Large intestine (tissue), 3 donors: ENCODE results near the gene CROCC. TPM values are rescaled to one million over a fixed set of nuclear protein-coding genes. Genes with fewer than 3 reads are reported as not detected.

Source experiments
- DNase-seq, 2 donors: peaks; one replicate each; pipeline versions ENCODE4 v3.0.0 to v3.0.0-alpha.2; 2013
- H3K27ac ChIP-seq: one replicate; pipeline ENCODE4 v1.5.1; 2013; ENCODE audit warnings: low read length
- H3K27me3 ChIP-seq: 2 replicates; pipeline ENCODE4 v1.6.1; 2013; ENCODE audit warnings: low read length; ENCODE audit not compliant: control insufficient read depth, insufficient read depth
- H3K36me3 ChIP-seq: 2 replicates; pipeline ENCODE4 v1.6.1; 2013; ENCODE audit warnings: low read length; ENCODE audit not compliant: control insufficient read depth, insufficient read depth
- H3K4me1 ChIP-seq: one replicate; pipeline ENCODE4 v1.6.1; 2013; ENCODE audit warnings: low read length; ENCODE audit not compliant: control insufficient read depth, insufficient read depth
- H3K4me3 ChIP-seq: one replicate; pipeline ENCODE4 v1.5.1; 2013; ENCODE audit warnings: low read length
- H3K9me3 ChIP-seq: one replicate; pipeline ENCODE4 v1.6.1; 2013; ENCODE audit warnings: mild to moderate bottlenecking, low read depth, low read length, moderate library complexity; ENCODE audit not compliant: control insufficient read depth
- WGBS: methylation state at CpG from one replicate; pipeline ENCODE4 v1.1.5; 2013; ENCODE audit warnings: low lambda C conversion rate; ENCODE audit not compliant: insufficient coverage; 5-methylcytosine and 5-hydroxymethylcytosine counted together
- polyA plus RNA-seq: library from polyadenylated mRNA; unstranded; fragments of 120-200 nt; gene quantifications from one replicate; pipeline ENCODE4 v1.2.1, GENCODE V29; 2013

The CROCC gene
- polyA plus RNA-seq, 1 donor = 24.8 TPM

DNA sequence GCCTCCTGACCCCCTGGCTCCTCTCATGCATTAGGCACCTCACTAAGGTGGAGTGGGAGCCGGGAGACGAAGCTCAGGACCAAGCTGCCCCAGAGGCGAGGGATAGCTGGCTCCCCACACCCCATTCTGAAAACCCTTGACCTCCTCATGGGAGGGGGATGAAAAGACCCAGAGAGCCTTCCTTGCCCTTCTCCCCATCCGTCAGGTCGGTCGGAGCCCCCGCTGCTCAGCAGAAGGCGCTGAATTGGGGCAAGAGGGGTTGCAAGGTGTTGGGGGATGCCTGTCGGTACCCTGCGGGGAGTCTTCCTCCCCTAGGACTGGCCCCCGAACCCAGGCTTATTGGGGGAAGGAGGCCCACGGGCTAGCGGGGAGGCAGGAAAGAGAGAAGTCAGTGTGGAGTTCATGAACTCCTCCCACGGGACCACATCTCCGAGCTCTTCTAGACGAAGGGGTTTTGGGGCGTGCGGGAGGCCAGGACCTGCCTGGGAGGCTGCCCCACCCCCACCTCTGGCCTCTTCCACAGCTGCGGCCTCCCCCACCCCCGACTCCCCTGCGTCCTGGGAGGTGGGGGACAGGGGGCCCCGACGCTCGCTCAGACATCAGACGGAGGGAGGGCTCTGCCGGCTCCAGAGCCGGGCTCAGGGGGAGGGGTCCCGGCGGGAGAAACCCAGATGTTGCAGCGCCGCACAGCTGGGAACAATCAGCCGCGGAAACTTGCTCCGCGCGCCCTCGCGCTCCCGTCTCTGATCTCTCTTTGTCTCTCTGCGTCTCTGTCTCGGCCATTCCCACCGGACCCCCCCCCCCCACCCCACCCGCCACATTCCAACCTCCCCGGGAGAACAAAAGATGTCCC, 58.0 kb downstream of the CROCC start:
- H3K9me3 ChIP-seq = no peaks in the 10 kb centered on the region
- H3K4me3 ChIP-seq = peak overlapping the region; percentile 73
- H3K36me3 ChIP-seq = peaks cover 29% of the 10 kb centered on the region
- peak; percentile 49 to 57 for DNase-seq
- no peaks in the 10 kb centered on the region for H3K27me3 ChIP-seq
- peak overlapping the region; percentile 63 for H3K27ac ChIP-seq
- WGBS = no CpG with 5 or more reads among the region's 44 CpGs
- H3K4me1 ChIP-seq = peaks cover 35% of the 10 kb centered on the region

DNA sequence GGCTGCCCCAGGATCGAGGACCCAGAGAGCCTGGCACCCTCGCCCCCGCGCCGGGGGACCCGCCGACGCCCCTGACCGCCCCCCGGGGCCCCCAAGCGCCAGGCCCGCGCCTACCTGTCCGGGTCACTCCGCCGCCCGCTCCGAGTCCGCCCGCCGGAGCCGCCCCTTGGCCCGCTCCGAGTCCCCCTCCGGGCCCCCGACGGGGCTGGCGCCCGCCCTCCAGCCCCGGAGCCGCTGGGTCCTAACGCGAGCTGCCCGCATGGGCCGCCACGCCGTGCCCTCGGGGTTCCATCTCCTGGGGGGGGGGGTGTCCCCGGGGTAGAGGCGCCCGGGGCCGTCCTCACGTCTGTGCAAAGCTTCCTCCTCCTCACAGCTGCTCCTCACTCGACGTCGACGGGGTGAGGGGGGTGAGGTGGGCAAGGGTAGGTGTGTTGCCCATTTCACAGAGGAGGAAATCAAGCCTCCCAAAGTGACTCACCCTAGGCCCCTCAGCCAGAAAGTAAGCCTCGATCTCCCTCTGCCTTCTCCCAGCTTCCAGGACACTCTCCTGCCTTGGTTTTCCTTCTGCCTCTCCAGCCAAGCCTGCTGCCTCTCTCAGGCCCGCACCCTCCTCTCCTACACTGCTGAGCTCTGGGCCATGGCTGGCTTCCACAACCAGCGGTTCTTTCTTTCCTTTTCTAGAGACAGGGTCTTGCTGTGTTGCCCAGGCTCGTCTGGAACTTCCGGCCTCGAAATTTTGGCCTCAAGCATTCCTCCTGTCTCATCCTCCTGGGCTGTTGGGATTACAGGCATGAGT, 58.9 kb downstream of the CROCC start, which contains the start of gene MFAP2:
Gene MFAP2, minus strand, starts transcription at position 148 of the 796 bp plus-strand sequence. CDS start 2,347 bp downstream, outside the sequence.
- H3K36me3 ChIP-seq = peaks cover 22% of the 10 kb centered on the region
- H3K27ac ChIP-seq = peak within 1 kb of the TSS; percentile 63
- H3K4me3 ChIP-seq = peak within 1 kb of the TSS; percentile 73
- H3K9me3 ChIP-seq = no peaks in the 10 kb centered on the region
- H3K27me3 ChIP-seq = no peaks in the 10 kb centered on the region
- no CpG with 5 or more reads among the region's 53 CpGs for WGBS
- peak; percentile 48 to 76 for DNase-seq
- H3K4me1 ChIP-seq = peaks cover 35% of the 10 kb centered on the region

GRCh38 chr1:16981269-16981849, 59.6 kb downstream of the CROCC start:
- Histone ChIP-seq H3K27ac (no peak overlapping the region), H3K9me3 (no peaks in the 10 kb centered on the region), H3K27me3 (no peaks in the 10 kb centered on the region), H3K36me3 (peaks cover 19% of the 10 kb centered on the region), H3K4me1 (peaks cover 35% of the 10 kb centered on the region), H3K4me3 (no peak overlapping the region)
- DNase-seq = no peak
- WGBS = 100% methylated on average over 2 of the region's 10 CpGs

DNA sequence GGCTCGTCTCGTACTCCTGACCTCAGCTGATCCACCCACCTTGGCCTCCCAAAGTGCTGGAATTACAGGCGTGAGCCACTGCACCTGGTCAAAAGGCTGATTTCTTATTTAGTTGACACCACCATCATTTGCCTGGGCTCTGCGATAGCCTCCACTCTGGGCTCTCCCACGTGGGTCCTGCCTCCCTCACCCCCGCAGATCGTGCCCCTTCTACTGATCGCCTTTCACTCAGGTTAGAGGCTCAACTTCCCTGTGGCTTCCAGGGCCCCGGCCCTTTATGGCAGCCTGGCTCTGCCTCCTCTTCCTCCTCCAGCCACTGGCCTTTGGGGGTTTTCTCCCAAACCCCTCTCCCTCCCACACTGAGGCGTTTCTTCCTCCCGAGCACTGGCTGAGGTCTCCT, 61.2 kb downstream of the CROCC start:
- H3K9me3 ChIP-seq = no peaks in the 10 kb centered on the region
- peaks cover 23% of the 10 kb centered on the region for H3K4me1 ChIP-seq
- WGBS = 42% methylated on average over 2 of the region's 11 CpGs
- DNase-seq = no peak
- no peaks in the 10 kb centered on the region for H3K27me3 ChIP-seq
- no peak overlapping the region for H3K27ac ChIP-seq
- peaks cover 15% of the 10 kb centered on the region for H3K36me3 ChIP-seq
- H3K4me3 ChIP-seq = no peak overlapping the region

DNA sequence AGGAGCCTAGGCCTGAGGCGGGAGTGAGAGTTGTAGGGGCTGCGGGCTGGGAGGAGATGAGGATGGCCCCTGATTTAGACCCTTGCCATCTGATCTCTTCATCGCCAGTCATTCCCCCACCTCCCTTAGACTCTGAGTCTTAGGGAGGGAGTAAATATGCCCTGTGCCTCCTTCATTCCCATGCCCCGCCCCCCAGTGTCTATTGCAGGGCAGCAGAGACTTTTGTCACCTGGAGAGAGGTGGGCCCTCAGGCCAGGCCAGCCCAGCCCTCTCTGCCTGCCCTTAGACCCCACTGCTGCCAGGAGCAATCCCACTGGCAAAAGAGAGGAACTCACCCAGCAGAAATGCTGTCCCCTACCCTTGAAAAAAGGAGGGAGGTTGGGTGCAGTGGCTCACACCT, 61.9 kb downstream of the CROCC start:
- Histone ChIP-seq H3K27ac (no peak overlapping the region), H3K4me1 (peaks cover 16% of the 10 kb centered on the region), H3K36me3 (peaks cover 19% of the 10 kb centered on the region), H3K4me3 (no peak overlapping the region), H3K27me3 (no peaks in the 10 kb centered on the region), H3K9me3 (no peaks in the 10 kb centered on the region)
- WGBS = no CpG with 5 or more reads among the region's 4 CpGs
- peak; percentile 19 to 42 for DNase-seq

DNA sequence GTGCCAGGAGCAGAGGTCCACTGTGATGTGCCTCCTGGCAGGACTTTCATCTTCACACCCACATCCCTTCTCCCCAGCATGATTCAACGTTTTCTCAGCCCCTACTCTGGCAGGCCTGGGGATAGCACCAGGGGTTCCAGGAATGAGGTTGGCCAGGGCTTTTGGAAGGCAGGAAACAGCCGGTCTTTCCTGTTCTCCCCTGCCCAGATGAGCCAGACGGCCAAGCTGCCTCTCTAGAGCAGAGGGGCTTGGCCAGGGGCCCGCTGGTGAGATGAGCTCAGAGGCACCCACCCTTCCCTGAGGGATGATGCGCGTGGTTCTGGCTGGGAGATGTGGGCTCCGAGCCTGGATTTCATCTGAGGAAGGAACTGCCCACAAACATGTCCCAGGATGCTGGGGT, 63.0 kb downstream of the CROCC start:
- Histone ChIP-seq H3K36me3 (peaks cover 19% of the 10 kb centered on the region), H3K9me3 (no peaks in the 10 kb centered on the region), H3K4me1 (peaks cover 5% of the 10 kb centered on the region), H3K27ac (peak overlapping the region; percentile 23), H3K27me3 (no peaks in the 10 kb centered on the region), H3K4me3 (no peak overlapping the region)
- DNase-seq = peak; percentile 35 to 39
- no CpG with 5 or more reads among the region's 7 CpGs for WGBS

GRCh38 chr1:16986113-16986512, 64.4 kb downstream of the CROCC start:
- WGBS = no CpG with 5 or more reads among the region's 19 CpGs
- Histone ChIP-seq H3K27me3 (no peaks in the 10 kb centered on the region), H3K36me3 (peaks cover 24% of the 10 kb centered on the region), H3K4me3 (no peak overlapping the region), H3K27ac (no peak overlapping the region), H3K4me1 (no peaks in the 10 kb centered on the region), H3K9me3 (no peaks in the 10 kb centered on the region)
- no peak for DNase-seq

DNA sequence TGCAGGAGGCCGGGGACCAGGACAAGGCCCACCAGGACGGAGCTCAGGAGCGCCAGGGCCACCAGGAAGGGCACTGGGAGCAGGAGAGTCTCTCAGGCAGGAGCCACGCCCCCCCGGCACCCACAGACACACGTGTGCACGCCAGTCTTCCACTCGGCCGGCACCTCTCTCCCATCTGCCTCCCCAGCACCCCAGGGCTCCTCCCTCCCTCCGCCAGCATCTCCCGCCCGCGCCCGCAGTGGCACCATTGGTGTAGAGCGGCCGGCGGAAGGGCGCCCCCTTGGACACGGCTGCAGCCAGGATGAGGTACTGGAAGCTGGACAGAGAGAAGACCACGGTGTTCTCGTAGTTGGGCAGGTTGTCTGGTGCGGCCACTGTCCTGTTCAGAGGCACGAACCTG, 64.8 kb downstream of the CROCC start:
- WGBS = no CpG with 5 or more reads among the region's 23 CpGs
- no peaks in the 10 kb centered on the region for H3K27me3 ChIP-seq
- DNase-seq = no peak
- H3K4me3 ChIP-seq = no peak overlapping the region
- H3K27ac ChIP-seq = no peak overlapping the region
- H3K36me3 ChIP-seq = peaks cover 28% of the 10 kb centered on the region
- no peaks in the 10 kb centered on the region for H3K4me1 ChIP-seq
- H3K9me3 ChIP-seq = no peaks in the 10 kb centered on the region

GRCh38 chr1:16986962-16987361, 65.2 kb downstream of the CROCC start:
- Histone ChIP-seq H3K4me1 (no peaks in the 10 kb centered on the region), H3K9me3 (no peaks in the 10 kb centered on the region), H3K27ac (no peak overlapping the region), H3K36me3 (peaks cover 30% of the 10 kb centered on the region), H3K27me3 (no peaks in the 10 kb centered on the region), H3K4me3 (no peak overlapping the region)
- no peak for DNase-seq
- no CpG with 5 or more reads among the region's 16 CpGs for WGBS

- WGBS = no CpG with 5 or more reads among the region's 13 CpGs
Observed at GRCh38 chr1:16988210-16988609, 66.5 kb downstream of the CROCC start.

More at GRCh38 chr1:16988210-16988609, 66.5 kb downstream of the CROCC start:
- Histone ChIP-seq H3K4me1 (no peaks in the 10 kb centered on the region), H3K27me3 (no peaks in the 10 kb centered on the region), H3K9me3 (no peaks in the 10 kb centered on the region), H3K27ac (no peak overlapping the region), H3K36me3 (peaks cover 33% of the 10 kb centered on the region), H3K4me3 (no peak overlapping the region)
- DNase-seq = no peak
